GM18520 (cell line): ENCODE measurements around the gene CHI3L2.

Experiments
- ATAC-seq: cut with Tn5 transposase; IDR thresholded peaks from one replicate; pipeline ENCODE4 v1.9.1; 2021; ENCODE audit not compliant: unreplicated experiment

Gene CHI3L2

GRCh38 chr1:111247125-111247838 is 19.8 kb downstream of the CHI3L2 start:
- ATAC-seq, result no peak

GRCh38 chr1:111249960-111250359 is 22.4 kb downstream of the CHI3L2 start:
- no peak for ATAC-seq

GRCh38 chr1:111251570-111251969 is 24.1 kb downstream of the CHI3L2 start:
- ATAC-seq, result no peak

- ATAC-seq, result no peak
Observed at GRCh38 chr1:111252786-111253185, 25.3 kb downstream of the CHI3L2 start.

- no peak for ATAC-seq
Observed at GRCh38 chr1:111253876-111254275, 26.4 kb downstream of the CHI3L2 start.

GRCh38 chr1:111256988-111257658 is 29.6 kb downstream of the CHI3L2 start:
- ATAC-seq, result no peak

GRCh38 chr1:111267801-111268508 is 40.4 kb downstream of the CHI3L2 start:
- ATAC-seq, result no peak

- no peak for ATAC-seq
Observed at GRCh38 chr1:111269825-111270406, 42.4 kb downstream of the CHI3L2 start.

GRCh38 chr1:111270771-111271463 is 43.4 kb downstream of the CHI3L2 start:
- no peak for ATAC-seq

GRCh38 chr1:111271464-111271801 is 43.9 kb downstream of the CHI3L2 start:
- ATAC-seq, result no peak

GRCh38 chr1:111272081-111272480 is 44.6 kb downstream of the CHI3L2 start:
- no peak for ATAC-seq

- no peak for ATAC-seq
Observed at GRCh38 chr1:111274653-111275052, 47.1 kb downstream of the CHI3L2 start.

GRCh38 chr1:111275079-111275478 is 47.6 kb downstream of the CHI3L2 start:
- no peak for ATAC-seq

- ATAC-seq, result no peak
Observed at GRCh38 chr1:111275780-111276433, 48.4 kb downstream of the CHI3L2 start.

- ATAC-seq, result no peak
Observed at GRCh38 chr1:111279144-111279543, 51.6 kb downstream of the CHI3L2 start.

GRCh38 chr1:111280267-111280666 is 52.8 kb downstream of the CHI3L2 start:
- no peak for ATAC-seq

GRCh38 chr1:111281411-111281810 is 53.9 kb downstream of the CHI3L2 start:
- no peak for ATAC-seq

- no peak for ATAC-seq
Observed at GRCh38 chr1:111283838-111284237, 56.3 kb downstream of the CHI3L2 start.

GRCh38 chr1:111285879-111286278 is 58.4 kb downstream of the CHI3L2 start:
- no peak for ATAC-seq

- no peak for ATAC-seq
Observed at GRCh38 chr1:111286912-111287311, 59.4 kb downstream of the CHI3L2 start.

- no peak for ATAC-seq
Observed at GRCh38 chr1:111289371-111289770, 61.9 kb downstream of the CHI3L2 start.
